Epithelial cell of proximal tubule (primary cell): ENCODE measurements around the gene TRAF3. TPM values are rescaled to one million over a fixed set of nuclear protein-coding genes. Genes with fewer than 3 reads are reported as not detected.
"Not testable (repeated sequence)": the region's sequence is repeated elsewhere in the genome, so short reads cannot be mapped to it uniquely, and the experiment has no call there.

ENCODE experiments used
- DNase-seq: peaks from one replicate; pipeline ENCODE4 v3.0.0-alpha.2; 2011; ENCODE audit warnings: low read depth
- H3K4me3 ChIP-seq: 2 replicates; pipeline ENCODE4 v1.5.1; 2011; ENCODE audit warnings: low read depth, mild to moderate bottlenecking, low read length
- total RNA-seq: library from RNA; depleted of rRNA; stranded (reverse); fragments of >200 nt; gene quantifications from 2 replicates; pipeline ENCODE4 v1.2.3, GENCODE V29; 2015
- TF ChIP-seq, protein P1 (sequence below): conservative IDR thresholded peaks from 2 replicates; pipeline ENCODE4 v1.5.1; 2012; ENCODE audit warnings: low read depth, mild to moderate bottlenecking, low read length

Gene TRAF3
- total RNA-seq, 1 donor from 2014 or later, result 21.9 TPM

GRCh38 chr14:102923925-102924486, 146.8 kb downstream of the TRAF3 start:
- no peak for DNase-seq
- TF ChIP-seq, protein P1, sequence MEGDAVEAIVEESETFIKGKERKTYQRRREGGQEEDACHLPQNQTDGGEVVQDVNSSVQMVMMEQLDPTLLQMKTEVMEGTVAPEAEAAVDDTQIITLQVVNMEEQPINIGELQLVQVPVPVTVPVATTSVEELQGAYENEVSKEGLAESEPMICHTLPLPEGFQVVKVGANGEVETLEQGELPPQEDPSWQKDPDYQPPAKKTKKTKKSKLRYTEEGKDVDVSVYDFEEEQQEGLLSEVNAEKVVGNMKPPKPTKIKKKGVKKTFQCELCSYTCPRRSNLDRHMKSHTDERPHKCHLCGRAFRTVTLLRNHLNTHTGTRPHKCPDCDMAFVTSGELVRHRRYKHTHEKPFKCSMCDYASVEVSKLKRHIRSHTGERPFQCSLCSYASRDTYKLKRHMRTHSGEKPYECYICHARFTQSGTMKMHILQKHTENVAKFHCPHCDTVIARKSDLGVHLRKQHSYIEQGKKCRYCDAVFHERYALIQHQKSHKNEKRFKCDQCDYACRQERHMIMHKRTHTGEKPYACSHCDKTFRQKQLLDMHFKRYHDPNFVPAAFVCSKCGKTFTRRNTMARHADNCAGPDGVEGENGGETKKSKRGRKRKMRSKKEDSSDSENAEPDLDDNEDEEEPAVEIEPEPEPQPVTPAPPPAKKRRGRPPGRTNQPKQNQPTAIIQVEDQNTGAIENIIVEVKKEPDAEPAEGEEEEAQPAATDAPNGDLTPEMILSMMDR, result no peak
- H3K4me3 ChIP-seq, result no peak overlapping the region

- H3K4me3 ChIP-seq, result no peak overlapping the region
- TF ChIP-seq, protein P1, result no peak
- no peak for DNase-seq
Measured at GRCh38 chr14:102924632-102925588, 147.7 kb downstream of the TRAF3 start.

GRCh38 chr14:102925646-102926045, 148.4 kb downstream of the TRAF3 start:
- no peak for DNase-seq
- no peak overlapping the region for H3K4me3 ChIP-seq
- TF ChIP-seq, protein P1, result no peak

DNA sequence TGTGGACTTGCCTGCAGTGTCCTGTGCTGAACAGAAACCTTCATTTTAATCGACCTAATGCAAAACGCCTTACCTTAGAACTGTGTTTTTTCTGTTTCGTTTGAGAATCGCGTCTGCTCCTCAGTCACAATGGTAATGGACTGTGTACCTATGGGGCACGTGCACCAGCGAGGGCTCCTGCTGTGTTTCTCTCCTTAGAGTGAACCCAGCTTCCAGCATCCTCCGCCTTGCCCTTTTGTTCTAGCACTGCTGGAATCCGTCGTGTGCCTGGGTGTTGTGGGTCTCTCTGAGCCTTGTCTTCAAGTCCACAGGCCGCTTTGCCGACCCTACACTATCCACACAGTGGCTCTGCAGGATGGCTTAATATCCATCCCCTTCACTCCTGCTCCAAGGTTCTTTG, 148.9 kb downstream of the TRAF3 start:
- DNase-seq, result no peak
- TF ChIP-seq, protein P1, result no peak

GRCh38 chr14:102926840-102927239, 149.6 kb downstream of the TRAF3 start:
- not testable (repeated sequence) for H3K4me3 ChIP-seq

More for the DNA sequence above, 148.9 kb downstream of the TRAF3 start:
- H3K4me3 ChIP-seq, result no peak overlapping the region

GRCh38 chr14:102927346-102927877, 150.2 kb downstream of the TRAF3 start:
- TF ChIP-seq, protein P1, result no peak
- no peak for DNase-seq
- H3K4me3 ChIP-seq, result no peak overlapping the region

More at GRCh38 chr14:102926840-102927239, 149.6 kb downstream of the TRAF3 start:
- DNase-seq, result not testable (repeated sequence)

- TF ChIP-seq, protein P1, result no peak
- peak overlapping the region; percentile 40 for H3K4me3 ChIP-seq
- no peak for DNase-seq
Measured at GRCh38 chr14:102927878-102928411, 150.7 kb downstream of the TRAF3 start.
